ENCODE data around the gene TRIM73.
"Not testable (repeated sequence)": the region's sequence is repeated elsewhere in the genome, so short reads cannot be mapped to it uniquely, and the experiment has no call there.

The TRIM73 gene

GRCh38 chr7:75452494-75452955 lies 57.1 kb downstream of the TRIM73 start:
- H2AFZ ChIP-seq (ENCODE audit: low read length, unreplicated experiment); H3K36me3 ChIP-seq (ENCODE audit: insufficient read depth, low read length); H3K4me1 ChIP-seq (ENCODE audit: control insufficient read depth, insufficient read depth, low read length, unreplicated experiment); H3K27ac ChIP-seq (ENCODE audit: low read depth, low read length); H3K27me3 ChIP-seq (ENCODE audit: insufficient read depth, low read length); H3K4me3 ChIP-seq (ENCODE audit: low read depth, low read length); H3K79me2 ChIP-seq (ENCODE audit: control insufficient read depth, insufficient read depth, low read length, unreplicated experiment): not testable (repeated sequence)

Data from ACC112 (cell line).